Thyroid gland (tissue), 4 donors: ENCODE data around the gene APOH.

Experiments used
- CTCF ChIP-seq, 6 experiments: fragments of 200-600 bp in 3 of 6; fragments of 450-650 bp in 3 of 6; sonication (generic) in 3 of 6; IDR thresholded peaks; one replicate each; pipeline ENCODE4 v1.5.1; 2016 to 2019; ENCODE audit warnings: antibody characterized with exemption in 6 of 6, mild to moderate bottlenecking in 2 of 6, inconsistent platforms in 1 of 6, moderate library complexity in 1 of 6
- POLR2A ChIP-seq, 2 donors: fragments of 450-650 bp; IDR thresholded peaks; one replicate each; pipeline ENCODE4 v1.6.1; 2017; ENCODE audit warnings: antibody characterized with exemption in 2 of 2, mild to moderate bottlenecking in 2 of 2, moderate library complexity in 1 of 2

GRCh38 chr17:66177048-66177447 lies 52.2 kb downstream of the APOH start:
- no peak for TF ChIP-seq CTCF (IDR thresholded peaks at IDR 0.05)
- no peak for TF ChIP-seq POLR2A (IDR thresholded peaks at IDR 0.05)
